DND-41 (cell line): ENCODE measurements around the gene MCTP2.

ENCODE experiments used
- EZH2 ChIP-seq: IDR thresholded peaks from 3 replicates; pipeline ENCODE4 v1.6.1; 2012; ENCODE audit warnings: borderline replicate concordance, low read depth, mild to moderate bottlenecking, moderate library complexity, low read length, inconsistent platforms; ENCODE audit not compliant: severe bottlenecking
- TF ChIP-seq, protein P1 (sequence below): IDR thresholded peaks from 2 replicates; pipeline ENCODE4 v1.5.1; 2012; ENCODE audit warnings: borderline replicate concordance, low read length, moderate library complexity, mild to moderate bottlenecking; ENCODE audit not compliant: poor library complexity, severe bottlenecking; ENCODE audit errors: extremely low read depth

DNA sequence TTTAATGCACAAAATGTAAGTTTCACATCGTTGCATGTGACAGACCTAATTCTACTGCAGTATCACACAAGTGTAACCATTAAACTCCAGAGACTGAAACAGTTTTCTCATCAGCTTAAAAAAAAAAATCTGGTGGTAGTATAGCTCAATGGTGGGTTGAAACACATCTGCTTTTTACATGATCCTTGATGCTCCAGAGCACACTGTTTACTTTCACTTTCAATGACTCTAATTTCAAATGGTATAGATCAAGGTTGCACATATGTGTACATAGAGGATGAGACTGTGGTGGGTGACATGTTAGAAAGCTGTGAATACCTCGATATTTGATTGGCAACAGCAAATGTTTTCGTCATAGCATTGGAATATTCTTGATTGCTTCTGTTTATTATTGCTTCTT lies 22.4 kb downstream of the MCTP2 start:
- TF ChIP-seq, protein P1, sequence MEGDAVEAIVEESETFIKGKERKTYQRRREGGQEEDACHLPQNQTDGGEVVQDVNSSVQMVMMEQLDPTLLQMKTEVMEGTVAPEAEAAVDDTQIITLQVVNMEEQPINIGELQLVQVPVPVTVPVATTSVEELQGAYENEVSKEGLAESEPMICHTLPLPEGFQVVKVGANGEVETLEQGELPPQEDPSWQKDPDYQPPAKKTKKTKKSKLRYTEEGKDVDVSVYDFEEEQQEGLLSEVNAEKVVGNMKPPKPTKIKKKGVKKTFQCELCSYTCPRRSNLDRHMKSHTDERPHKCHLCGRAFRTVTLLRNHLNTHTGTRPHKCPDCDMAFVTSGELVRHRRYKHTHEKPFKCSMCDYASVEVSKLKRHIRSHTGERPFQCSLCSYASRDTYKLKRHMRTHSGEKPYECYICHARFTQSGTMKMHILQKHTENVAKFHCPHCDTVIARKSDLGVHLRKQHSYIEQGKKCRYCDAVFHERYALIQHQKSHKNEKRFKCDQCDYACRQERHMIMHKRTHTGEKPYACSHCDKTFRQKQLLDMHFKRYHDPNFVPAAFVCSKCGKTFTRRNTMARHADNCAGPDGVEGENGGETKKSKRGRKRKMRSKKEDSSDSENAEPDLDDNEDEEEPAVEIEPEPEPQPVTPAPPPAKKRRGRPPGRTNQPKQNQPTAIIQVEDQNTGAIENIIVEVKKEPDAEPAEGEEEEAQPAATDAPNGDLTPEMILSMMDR, result no peak
- no peak for TF ChIP-seq EZH2
